CD4-positive, alpha-beta T cell treated with Interferon gamma for 1 hour (primary cell): ENCODE data around the gene CHRNA3.

Experiments used
- DNase-seq: peaks from one replicate; pipeline ENCODE4 v3.0.0-alpha.2; 2020

The CHRNA3 gene

GRCh38 chr15:78620527-78621421 is at the start of gene CHRNA3:
Gene CHRNA3, minus strand, starts transcription at chr15:78620996. Its CDS starts 202 bp downstream, at chr15:78620794.
- no peak for DNase-seq

GRCh38 chr15:78668987-78669386 is 48.2 kb upstream of the CHRNA3 start:
- DNase-seq = no peak

GRCh38 chr15:78667578-78668236 is 46.9 kb upstream of the CHRNA3 start:
- DNase-seq = no peak

DNA sequence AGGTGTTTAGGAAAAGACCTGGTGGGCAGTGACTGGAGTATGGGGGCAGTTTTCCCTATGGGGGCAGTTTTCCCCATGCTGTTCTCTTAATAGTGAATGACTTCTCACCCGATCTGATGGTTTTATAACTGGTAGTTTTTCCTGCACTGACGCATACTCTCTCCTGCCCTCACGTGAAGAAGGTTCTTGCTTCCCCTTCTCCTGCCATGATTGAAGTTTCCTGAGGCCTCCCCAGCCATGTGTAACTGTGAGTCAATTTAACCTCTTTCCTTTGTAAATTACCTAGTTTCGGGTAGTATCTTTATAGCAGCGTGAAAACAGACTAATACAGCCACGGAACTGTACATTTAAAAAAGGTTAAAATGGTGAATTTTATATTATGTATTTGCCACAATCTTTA is 45.2 kb upstream of the CHRNA3 start:
- no peak for DNase-seq

GRCh38 chr15:78663703-78664102 is 42.9 kb upstream of the CHRNA3 start:
- DNase-seq = no peak

GRCh38 chr15:78662028-78662427 is 41.2 kb upstream of the CHRNA3 start:
- no peak for DNase-seq

DNA sequence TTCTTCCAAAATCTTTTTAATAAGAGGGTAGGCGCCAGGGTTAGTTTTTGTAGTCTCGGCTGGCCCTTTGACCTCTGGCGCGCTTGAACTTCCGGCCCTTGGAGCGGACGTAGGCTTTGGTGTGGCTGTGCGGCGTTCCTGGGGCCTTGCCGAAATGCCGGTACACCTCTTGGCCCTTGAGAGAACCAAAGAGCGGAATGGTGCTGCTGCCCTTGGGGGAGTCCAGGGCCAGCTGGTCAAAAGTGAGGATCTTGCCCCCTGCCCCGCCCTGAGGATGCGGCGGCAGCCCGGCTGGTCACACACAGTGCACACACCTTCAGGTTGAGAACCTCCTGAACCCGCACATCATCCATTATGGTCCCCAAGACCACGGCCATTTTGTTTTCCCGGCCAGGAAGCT is 40.2 kb upstream of the CHRNA3 start:
- no peak for DNase-seq

DNA sequence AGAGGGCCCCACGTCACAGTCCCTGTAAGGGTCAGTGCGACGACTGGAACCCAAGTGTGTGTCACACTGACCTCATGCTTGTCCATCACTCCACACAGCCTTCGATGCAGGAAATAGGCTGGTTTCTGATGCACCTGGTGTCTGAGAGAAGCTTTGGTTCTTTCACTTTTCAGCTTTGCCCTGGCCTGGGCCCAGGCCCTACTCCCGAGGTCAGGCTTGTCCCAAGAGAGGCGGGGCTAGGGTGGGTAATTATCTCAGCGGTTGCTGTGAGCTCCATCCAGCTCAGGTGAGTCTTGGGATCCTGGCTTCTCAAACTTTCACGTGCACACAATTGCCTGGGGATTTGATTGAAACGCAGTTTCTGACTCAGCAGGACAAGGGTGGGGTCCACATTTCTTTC is 39.8 kb upstream of the CHRNA3 start:
- no peak for DNase-seq

DNA sequence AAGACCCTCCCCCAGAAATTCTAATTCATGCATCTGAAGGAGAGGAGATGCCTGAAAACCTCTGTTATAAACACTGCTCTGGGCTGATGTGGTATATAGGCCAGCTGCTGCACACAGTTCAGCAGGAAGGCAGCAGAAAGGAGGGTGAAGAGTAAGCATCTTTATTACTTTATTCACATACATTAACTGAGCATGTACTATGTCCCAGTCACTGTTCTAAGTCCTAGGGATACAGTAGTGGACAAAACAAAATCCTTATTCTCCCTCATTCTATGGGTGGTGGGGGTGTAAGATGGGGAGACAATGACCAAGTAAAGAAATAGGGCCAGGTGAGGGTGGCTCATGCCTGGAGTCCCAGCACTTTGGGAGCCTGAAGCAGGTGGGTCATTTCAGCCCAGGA is 38.0 kb upstream of the CHRNA3 start:
- DNase-seq = no peak

DNA sequence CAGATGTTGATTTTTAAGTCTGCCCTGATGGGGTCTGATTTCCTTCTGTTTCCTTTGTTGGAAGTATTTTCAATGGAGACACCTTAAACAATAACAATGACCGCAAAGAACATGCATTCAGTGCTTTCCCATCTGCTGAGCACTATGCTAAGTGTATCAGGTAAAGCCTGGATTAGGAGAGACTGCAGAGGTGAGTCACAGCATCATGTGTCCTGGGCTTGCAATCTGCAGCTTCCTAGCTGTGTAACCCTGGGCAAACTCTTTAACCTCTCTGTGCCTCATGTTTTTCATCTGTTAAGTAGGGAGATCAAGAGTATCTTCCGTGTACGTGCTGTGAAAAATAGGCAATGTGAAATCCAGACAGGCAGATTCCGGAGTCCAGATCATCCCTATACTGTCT is 33.5 kb upstream of the CHRNA3 start:
- no peak for DNase-seq

GRCh38 chr15:78651930-78652615 is 31.3 kb upstream of the CHRNA3 start:
- no peak for DNase-seq

DNA sequence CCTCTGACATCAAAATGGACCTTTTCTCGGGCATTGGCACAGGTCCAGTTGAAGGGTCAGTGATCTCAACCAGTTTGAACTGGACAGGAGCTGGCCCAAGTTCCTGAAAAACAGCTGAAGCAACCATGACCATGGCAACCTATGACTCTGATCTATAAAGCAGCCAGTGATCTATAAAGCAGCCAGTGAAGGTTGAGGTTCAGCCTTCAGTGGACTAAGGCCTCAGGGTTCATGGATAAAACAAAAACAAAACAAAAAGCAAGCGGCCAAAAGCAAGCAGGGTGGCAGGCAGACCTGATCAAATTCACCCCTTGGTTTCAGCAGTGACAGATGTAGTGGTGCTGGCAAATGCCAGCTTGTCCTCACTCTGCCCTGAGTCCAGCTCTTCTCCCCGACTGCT is 30.2 kb upstream of the CHRNA3 start:
- no peak for DNase-seq

DNA sequence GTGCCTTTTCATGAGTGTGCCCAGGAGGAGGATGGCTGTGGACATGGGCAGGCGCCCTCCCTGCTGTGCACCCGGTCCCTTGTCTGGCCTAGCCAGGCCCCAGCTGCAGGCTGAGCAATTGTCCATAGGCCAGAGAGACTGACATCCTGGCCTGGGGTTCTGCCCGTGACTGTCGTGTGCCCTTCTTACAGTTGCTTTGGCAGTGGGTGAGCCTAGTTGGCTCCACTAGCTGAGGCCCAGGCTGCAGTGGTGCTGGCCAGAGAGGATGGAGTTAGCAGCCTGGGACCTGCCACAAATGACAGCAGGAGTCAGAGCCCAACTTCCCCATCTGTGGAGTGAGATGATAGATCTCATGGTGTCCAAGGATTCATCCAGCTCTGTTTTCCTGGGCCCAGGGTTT is 29.2 kb upstream of the CHRNA3 start:
- DNase-seq = no peak

GRCh38 chr15:78645009-78645408 is 24.2 kb upstream of the CHRNA3 start:
- no peak for DNase-seq

DNA sequence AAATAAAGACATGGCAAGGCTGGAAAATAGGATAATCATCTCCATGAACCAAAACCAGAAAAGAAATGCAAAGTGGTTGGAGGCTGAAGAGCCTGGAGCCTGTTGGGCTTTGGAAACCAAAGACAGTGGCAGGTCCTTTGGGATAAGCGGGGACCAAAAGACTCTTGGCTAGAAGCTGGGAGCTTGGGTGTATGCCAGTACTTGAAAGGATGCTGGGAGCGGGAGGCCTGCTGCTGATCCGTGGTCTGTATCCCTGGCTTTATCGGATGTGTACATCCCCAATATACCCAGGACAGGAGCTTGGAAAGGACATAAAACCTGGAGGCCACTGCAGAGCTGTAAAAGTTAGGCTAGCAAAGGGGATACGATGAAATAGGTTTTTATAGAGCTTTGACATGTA is 21.5 kb upstream of the CHRNA3 start:
- no peak for DNase-seq

- DNase-seq = no peak
These were observed 21.0 kb upstream of the CHRNA3 start for GRCh38 chr15:78641749-78642275.

- DNase-seq = no peak
These were observed 20.4 kb upstream of the CHRNA3 start, which contains the start of gene CHRNB4 for GRCh38 chr15:78641102-78641748. Gene CHRNB4, minus strand, starts transcription at chr15:78641210. Its CDS starts 77 bp downstream, at chr15:78641133.

GRCh38 chr15:78640527-78641101 is 19.8 kb upstream of the CHRNA3 start:
- no peak for DNase-seq

DNA sequence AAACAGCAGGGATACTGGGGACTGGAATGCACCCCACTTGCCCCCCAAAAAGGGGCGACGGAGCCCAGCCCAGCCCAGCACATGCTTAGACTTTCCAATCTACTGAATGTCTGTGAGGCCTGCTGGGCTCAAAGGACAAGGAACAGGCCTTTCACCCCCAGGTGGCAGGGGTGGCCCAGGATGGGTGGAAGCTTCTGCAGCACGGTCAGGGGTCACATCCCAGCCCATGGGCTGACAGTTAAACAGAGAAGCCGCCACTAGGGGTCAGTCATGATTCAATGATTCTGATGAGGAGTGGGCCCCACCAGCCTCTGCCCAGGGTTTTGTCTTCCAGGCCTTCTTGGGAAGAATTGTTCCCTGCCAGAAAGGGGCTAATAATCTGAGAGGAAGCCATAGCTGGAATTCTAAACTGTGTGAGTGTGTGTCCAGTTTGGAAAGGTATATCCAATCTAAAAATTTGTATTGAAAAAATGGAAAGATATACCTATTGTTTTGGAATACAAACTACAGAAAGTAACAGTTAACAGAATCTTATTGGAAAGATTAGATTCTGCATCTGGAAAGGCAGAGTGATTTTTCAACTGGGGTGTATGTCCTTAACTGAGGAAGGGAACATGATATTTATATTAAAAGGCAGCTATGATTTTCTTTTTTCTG is 18.0 kb upstream of the CHRNA3 start:
- peak; percentile 16 for DNase-seq

- no peak for DNase-seq
These were observed 17.1 kb upstream of the CHRNA3 start for GRCh38 chr15:78637776-78638435.

- DNase-seq = no peak
These were observed 15.6 kb upstream of the CHRNA3 start for GRCh38 chr15:78636378-78636859.
